Head of caudate nucleus (tissue), 42 donors: ENCODE measurements around the gene AP1B1.
A peak's percentile ranks its signal among the peaks of the same experiment; 100 is the strongest.
"Not testable (repeated sequence)": the region's sequence is repeated elsewhere in the genome, so short reads cannot be mapped to it uniquely, and the experiment has no call there.

Experiments
- DNase-seq, 42 donors: peaks; one replicate each; pipeline versions ENCODE4 v3.0.0 to v3.0.0-alpha.2; 2020 to 2021; ENCODE audit warnings: mixed read lengths in 7 of 42
- intact Hi-C: fragments of 100-400 bp; cut with DNase I; formaldehyde crosslinking; loops from one replicate; pipeline ENCODE4 v1.15.0; 2022

AP1B1 gene

DNA sequence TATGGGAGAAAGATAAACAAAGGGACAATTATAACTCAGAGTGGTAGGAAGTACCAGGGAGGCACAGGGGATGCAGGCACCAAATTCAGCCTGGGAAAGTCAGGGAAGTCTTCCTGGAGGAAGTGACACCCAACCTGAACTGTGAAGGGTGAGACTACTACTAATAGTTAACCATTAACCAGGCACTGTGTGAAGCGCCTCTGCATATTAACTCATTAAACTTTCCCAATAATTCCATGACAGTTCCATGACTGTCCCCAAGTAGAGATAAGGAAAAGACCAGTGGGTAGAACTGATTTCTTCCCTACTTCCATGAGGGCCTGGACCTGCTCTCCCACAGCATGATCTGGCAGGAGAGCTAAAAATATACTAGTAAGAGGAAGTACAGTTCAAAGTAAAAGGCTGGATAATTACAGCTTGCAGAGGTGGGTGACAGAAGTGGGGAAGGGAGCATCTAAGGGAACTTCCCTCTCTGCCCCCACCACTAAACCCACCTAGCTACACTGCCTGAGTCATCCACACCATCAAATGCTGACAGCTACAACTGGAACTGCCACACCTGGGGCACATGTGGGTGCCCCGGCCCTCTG lies 4.7 kb upstream of the AP1B1 start:
- intact Hi-C loops: loop anchor here (10.0 kb wide), 1 partner anchor 132 kb away; no protein-coding TSS in a partner anchor
- peak in 12 of 42 donors; percentile 15 to 73 (median 52) for DNase-seq

DNA sequence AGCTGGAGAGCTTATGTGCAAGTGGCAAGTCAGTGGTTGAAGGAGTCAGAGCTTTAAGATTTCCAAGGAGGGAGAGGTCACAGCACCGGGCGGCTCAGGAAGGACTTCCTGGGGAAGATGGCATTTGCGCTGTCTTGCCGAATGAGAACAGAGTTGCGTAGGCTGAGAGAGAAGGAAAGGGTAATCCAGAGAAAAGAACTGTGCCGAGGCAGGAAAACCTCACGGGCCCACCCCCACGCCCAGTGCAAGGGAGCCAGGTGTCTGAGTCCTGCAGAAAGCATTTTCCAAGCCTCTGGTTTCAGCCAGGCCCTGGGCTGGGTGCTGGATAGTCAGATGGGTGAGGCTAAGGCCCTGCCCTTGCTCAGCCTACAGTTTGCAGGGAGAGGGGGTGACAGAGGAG lies 3.2 kb upstream of the AP1B1 start:
- intact Hi-C loops: loop anchor here (10.0 kb wide), 1 partner anchor 133 kb away; no protein-coding TSS in a partner anchor
- DNase-seq: peak in 13 of 42 donors; percentile 18 to 66 (median 44)

DNA sequence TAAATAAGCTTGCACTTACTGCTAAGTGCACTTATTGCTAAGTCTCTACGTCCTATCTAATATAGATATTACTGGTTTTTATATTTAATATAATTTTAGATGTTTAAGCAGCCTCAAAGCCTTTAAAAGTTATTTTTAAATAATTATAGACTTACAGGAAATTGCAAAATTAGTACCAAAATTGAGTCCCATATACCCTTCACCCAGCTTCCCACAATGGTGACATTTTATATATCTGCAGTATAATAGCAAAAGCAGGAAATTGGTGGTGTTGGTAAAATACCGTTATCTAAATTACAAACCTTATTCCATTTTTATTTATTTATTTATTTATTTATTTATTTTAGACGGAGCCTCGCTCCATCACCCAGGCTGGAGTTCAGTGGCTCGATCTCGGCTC lies 1.9 kb upstream of the AP1B1 start:
- DNase-seq: no peak
- intact Hi-C loops: loop anchor here (10.0 kb wide), 1 partner anchor 135 kb away; no protein-coding TSS in a partner anchor

DNA sequence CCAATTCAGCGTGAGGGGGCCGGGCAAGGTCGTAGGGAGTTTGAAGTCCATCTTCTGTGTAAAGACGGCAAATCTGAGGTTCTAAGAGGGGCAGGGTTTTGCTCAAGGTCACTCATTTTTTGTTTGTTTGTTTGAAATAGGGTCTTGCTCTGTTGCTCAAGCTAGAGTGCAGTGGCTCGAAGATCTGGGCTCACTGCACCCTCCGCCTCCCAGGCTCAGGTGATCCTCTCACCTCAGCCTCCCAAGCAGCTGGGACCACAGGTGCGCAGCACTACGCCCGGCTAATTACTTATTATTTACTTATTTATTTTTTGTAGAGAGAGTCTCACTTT lies 355 bp upstream of the AP1B1 start:
- intact Hi-C loops: no loop called here
- no peak for DNase-seq

DNA sequence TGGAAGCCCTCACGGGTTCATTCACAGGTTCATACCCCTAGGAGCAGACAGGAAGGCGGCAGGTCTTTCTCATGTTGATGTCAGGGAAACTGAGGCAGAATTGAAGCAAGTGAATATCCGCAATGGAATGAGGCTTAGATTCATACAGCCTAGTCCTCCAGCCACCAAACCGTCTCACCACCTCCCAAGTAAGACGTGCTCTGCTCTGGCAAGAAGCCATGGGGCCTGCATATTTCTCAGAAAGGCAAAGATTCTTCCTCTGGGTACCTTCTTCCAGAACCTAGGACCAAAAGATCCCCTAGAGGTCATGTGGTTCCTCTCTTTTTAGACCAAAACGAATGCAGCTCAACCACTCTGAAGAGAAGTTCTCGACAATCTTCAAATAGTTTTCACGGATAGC lies 1.7 kb downstream of the AP1B1 start:
- intact Hi-C loops: no loop called here
- peak in 1 of 42 donors; percentile 32 for DNase-seq

DNA sequence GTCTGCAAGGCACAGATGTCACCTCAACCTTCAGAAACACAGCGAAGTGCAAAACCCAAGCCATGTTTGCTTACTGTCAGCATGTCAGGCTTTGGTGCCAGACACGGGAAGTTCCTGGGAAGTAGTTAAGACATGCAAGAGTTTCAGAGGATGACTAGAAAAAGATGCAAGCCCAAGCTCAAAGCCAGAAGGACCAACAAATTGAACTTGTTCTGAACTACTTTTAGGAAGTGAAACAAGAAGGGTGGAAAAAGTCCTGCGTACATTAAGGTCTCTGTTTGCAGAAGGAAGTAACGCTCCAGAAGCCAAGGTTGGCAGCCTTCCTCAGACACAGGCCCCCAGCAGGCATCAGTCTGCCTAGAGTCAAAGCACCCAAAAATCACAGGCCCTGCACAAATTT lies 2.6 kb downstream of the AP1B1 start:
- intact Hi-C loops: no loop called here
- DNase-seq: peak in 11 of 42 donors; percentile 20 to 47 (median 36)

DNA sequence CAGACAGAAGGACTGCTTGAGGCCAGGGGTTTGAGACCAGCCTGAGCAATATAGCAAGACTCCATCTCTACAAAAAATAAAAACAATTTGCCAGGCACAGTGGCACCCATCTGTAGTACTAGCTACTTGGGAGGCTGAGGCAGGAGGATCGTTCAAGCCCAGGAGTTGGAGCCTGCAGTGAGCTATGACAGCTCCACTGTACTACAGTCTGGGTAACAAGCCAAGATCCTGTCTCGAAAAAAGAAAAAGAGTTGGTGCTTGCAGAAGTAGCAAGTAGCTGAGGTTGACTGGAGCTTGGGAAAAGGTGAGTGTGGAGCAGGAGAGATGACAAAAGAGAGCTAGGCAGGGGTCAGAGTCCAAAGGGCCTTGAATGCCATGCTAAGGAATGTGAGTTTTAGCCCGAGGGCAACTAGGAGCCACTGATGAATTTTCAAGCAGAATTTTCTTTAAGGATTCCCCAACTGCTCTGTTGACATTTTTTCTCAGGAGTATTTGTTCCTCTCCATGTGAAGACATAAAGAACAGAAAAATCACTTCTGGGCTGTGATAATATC lies 3.1 kb downstream of the AP1B1 start:
- intact Hi-C loops: no loop called here
- peak in 1 of 42 donors; percentile 12 for DNase-seq

DNA sequence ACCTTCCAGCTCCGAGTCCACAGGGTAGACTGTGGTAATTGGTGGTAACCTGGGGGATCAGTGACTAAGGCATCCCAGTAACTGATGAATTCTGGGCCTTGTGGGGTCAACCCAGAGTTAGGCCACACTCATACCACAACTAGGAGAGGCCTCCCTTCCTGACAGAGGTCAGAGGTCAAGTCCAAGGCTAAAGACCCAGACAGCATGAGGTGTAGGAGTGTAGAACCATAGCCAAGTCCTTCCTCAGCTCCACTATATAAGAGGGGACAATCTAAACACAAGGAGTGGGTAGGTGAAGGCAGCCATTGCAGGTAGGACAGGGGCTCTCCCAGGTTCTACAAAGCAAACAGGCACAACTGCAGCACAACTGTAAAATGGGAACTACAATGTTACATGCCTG lies 4.6 kb downstream of the AP1B1 start:
- DNase-seq: peak in 2 of 42 donors; percentile 2 to 4
- intact Hi-C loops: no loop called here

DNA sequence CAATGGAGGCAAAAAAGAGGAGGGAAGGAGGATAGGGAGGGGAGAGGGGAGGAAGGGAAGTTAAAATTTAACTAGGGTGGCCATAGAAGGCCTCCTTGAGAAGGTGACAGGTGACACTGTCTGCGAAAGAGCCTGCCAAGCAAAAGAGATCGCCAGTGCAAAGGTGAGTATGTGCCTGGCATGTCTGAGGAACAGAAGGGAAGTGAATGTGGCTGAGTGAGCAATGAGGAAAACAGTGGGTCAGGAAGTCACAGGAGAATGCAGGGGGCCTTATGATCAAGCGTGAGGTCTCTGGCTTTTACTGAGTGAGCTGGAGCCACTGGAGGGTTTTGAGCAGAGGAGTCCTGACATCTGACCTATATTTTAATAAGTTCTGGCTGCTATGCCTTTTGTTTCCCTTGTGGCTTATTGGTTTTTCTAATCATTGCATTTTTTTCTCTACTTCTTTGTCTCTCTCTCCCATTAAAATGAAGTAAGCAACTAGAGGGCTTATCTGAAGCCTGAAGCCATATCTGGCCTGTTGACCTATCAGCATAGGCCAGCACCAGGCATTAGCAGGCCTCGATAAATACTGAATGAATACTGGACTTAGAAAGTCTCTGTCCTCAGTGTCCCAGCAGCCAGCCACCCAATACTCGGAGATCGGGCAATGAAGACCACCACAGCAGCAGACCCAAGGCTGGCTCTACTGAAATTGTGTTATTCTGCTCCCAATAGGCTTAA lies 5.6 kb downstream of the AP1B1 start:
- intact Hi-C loops: no loop called here
- DNase-seq: peak in 2 of 42 donors; percentile 24 to 36

DNA sequence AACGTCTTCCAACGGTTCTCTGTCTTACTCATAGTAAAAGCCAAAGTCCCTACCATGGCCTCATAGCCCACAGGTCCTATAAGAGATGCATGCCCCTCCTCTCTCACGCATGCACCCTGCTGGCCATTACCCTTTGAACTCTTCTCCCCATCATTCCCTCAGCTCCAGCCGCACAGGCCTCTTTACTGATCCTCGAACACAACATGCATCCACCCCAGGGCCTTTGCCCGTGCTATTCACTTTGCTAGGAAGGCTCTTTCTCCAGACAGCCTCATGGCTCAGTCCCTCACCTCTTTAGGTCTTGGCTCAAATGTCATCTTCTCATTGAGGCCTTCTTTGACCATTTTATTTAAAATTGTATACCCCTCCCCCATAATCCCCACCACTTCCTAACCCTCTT lies 7.5 kb downstream of the AP1B1 start:
- DNase-seq: peak in 1 of 42 donors; percentile 11
- intact Hi-C loops: no loop called here

DNA sequence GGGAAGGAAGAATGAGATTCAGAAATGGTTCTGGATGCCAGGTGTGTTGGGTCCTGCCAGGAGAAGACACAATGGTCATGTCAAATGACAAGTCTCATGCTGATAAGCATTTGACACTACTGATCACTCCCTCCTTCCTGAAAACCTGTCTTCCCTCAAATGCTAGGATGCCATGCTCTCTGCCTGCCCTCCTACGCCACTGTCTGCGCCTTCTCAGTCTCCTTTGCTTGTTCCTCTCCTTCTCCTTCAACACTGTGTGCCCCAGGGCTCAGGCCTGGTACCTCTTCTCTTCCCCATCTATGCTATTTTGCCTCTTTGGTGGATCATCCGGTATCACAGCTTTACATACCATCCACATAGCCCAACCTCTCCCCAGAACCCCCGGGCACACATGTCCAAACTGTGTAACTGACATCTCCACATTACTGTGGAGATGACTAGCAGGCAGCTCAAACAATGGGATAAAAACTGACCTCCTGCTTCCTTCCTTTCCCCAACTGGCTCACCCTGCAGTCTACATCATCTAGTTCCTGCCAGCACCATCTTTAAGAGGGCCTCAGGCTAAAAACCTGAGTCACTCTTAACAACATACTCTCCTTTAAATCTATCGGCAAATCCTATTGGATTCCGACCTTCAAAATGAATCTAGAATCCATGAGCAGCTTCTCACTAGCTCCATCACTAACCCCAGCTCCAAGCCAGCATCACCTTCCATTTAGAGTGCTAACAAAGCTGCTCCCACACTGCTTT lies 8.2 kb downstream of the AP1B1 start:
- peak in 7 of 42 donors; percentile 25 to 58 (median 47) for DNase-seq
- intact Hi-C loops: no loop called here

DNA sequence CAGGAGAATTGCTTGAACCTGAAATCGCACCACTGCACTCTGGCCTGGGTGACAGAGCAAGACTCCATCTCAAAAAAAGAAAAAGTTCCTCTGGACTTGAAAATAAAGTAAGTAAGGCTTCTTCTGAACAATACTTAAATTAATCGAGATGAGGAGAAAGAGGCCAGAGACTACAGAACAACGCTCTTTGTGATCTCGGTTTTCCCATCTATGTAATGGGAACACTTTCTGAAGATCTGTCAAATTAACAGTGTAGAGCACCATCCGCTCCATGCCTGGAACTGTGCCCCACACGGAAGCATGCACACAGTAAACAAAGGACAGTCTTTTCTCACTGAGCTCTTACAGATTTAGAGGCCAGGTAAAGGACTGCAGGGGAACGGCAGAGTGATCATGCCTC lies 9.1 kb downstream of the AP1B1 start:
- intact Hi-C loops: no loop called here
- DNase-seq: peak in 1 of 42 donors; percentile 17

DNA sequence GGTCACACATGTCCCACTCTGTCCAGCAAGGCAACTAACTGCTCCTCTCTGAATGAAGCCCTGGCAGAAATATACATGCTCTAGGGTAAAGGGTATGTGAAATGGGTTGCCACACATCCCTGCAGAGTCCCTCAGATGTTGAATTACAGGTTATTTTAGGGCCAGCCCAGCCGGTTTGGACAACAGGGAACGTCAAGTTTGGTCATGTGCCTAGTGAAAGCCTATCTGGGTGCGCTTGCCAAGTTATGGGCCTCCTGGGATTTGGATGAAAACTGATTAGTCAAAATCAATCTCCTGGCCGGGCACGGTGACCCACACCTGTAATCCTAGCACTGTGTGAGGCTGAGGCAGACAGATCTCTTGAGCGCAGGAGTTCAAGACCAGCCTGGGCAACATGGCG lies 10.4 kb downstream of the AP1B1 start:
- intact Hi-C loops: no loop called here
- no peak for DNase-seq

DNA sequence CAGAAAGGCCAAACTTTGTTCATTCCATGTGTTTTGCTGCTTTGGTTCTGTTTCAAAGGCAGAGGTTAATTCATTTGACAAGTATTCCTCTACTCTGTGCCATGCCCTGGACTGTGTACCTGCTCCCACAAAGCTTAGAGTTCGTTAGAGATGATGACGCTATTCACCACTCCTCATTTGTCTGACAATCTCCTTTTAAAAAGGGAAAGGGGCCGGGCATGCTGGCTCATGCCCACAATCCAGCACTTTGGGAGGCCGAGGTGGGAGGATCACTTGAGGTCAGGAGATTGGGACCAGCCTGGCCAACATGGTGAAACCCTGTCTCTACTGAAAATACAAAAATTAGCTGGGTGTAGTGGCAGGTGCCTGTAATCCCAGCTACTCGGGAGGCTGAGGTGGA lies 11.7 kb downstream of the AP1B1 start:
- DNase-seq, intact Hi-C loops: not testable (repeated sequence)

DNA sequence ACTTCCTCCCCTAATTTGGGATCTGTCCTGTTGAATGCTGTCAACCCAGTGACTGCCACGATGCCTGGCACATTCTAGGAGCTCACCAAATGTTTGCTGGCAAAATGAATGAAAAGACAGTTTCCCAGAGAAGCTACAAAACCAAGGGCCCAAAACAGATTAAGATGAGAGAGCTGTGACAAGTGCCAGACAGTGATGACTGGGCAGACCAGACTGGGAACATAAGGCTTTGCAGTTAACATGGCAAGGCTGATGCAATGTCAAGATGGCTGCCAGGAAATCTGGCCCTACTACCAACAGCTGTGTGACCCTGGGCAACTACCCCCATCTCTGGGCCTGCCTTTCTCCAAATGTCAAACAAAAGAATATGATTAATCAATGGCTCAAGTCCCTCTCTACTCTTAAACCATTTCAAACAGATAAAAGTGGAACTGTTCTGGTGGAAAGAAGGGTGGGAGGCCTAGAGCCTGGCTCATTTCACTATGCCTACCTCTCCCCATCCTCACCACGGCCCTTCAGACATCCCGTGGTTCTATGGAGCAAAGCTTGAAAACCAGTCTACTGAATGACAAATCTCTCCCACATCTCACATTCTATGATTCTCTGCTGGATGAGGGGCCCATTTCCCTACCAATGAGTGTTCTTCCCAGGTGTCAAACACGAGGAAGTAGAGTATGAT lies 12.8 kb downstream of the AP1B1 start:
- intact Hi-C loops: no loop called here
- peak in 2 of 42 donors; percentile 31 to 53 for DNase-seq

DNA sequence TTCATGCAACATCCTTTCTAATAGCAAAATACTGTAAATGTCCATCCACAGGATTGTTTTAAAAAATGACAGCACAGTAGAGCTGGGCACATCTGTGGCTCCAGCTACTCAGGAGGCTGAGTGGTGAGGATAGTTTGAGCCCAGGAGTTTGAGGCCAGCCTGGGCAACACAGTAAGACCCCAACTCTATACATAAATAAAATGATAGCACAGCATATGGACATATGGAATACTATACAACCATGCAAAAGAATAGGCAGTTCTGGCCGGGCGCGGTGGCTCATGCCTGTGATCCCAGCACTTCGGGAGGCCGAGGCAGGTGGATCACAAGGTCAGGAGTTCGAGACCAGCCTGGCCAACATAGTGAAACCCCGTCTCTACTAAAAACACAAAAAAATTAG lies 13.6 kb downstream of the AP1B1 start:
- DNase-seq, intact Hi-C loops: not testable (repeated sequence)

DNA sequence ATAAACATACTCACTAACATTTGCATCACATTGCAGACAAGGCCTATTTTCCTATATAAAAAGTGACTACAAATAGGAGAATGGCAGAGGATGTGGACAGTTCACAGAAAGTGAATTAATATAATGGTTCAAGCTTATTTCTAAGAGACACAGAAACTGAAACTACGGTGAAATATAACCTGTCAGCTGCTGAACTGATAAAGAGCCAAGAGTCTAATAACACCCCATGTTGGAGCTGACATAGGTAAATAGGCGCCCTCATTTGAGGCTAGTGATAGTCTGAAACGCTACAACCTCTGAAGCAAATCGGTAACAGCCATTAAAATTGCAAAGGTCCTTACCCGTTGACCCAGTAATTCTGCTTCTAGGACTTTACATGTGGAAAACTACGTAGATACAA lies 14.0 kb downstream of the AP1B1 start:
- intact Hi-C loops: no loop called here
- DNase-seq: no peak

DNA sequence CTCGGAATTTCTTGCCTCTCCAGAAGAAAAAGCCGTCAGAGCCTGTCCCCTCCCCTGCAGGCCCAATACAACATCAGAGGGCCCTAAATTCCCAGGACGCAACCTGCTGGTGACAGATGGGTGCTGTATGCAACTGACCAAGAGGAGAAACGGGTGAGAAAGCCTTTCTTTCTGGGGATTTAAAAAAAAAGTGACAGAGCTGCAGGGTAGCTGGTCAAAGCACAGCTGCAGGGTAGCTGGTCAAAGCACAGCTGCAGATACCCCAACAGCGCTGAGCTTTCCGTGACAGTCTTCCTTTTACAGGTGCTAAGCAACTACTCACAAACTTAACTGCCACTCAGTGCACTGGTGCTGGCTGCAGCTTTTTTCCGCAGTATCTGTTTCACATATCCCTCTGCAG lies 17.8 kb downstream of the AP1B1 start:
- intact Hi-C loops: no loop called here
- DNase-seq: peak in 1 of 42 donors; percentile 7

DNA sequence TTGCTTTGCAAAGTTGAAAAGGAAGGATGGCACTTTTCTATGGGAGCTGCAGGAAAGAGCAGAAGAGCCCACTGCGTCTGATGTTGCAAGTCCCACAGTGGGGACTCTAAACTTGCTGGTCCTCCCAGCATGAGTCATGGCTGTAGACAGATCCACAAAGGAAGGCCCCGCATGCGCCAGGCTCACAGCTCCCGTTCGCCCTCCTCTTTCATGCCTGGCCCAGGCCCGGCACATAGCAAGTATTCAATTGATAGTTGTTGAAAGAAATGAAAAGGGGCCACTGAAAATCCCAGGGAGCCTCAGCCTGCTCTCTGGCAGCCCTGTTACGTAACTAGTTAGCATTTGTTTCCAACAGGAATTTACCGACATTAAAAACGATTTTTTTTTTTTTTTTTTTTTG lies 18.9 kb downstream of the AP1B1 start:
- DNase-seq: peak; percentile 41 to 92 (median 70)
- intact Hi-C loops: no loop called here
